ENCODE measurements around the gene NUDT15. TPM values are rescaled to one million over a fixed set of nuclear protein-coding genes. Genes with fewer than 3 reads are reported as not detected.

Gene NUDT15
- total and polyA plus RNA-seq, 2 of the 8 experiments (the other 6 are each of a cell fraction or from before 2014, with no cell fraction given): 37.8 to 65.9 TPM

- H4K20me1 ChIP-seq (replicated peaks in 1 of 2; ENCODE audit: control insufficient read depth in 1 of 2, insufficient read depth in 2 of 2, low read length in 2 of 2): peaks cover 0 to 2% of the 10 kb centered on the region in 2 experiments
- H3K9me3 ChIP-seq (ENCODE audit: insufficient read depth in 2 of 2, low read depth in 1 of 2, low read length in 1 of 2): no peaks in the 10 kb centered on the region
- no peak overlapping the region for H2AFZ ChIP-seq (ENCODE audit: low read length)
- H3K36me3 ChIP-seq (ENCODE audit: control insufficient read depth in 2 of 4, insufficient read depth in 4 of 4, low read length in 3 of 4): no peaks in the 10 kb centered on the region; a peak in 1 of 8 replicates
- no peak overlapping the region for H2AK5ac ChIP-seq (ENCODE audit: low read depth, low read length)
- WGBS, 2 experiments (ENCODE audit: extremely low coverage in 1 of 2, insufficient coverage in 1 of 2, insufficient read length in 1 of 2, insufficient replicate concordance in 2 of 2, low coverage in 1 of 2, low lambda C conversion rate in 2 of 2, missing lambda C conversion rate in 1 of 2): 2% methylated on average over 14 of the region's 14 CpGs; no CpG with 5 or more reads in 1 of the 2 experiments
- no peak for DNase-seq (ENCODE audit: low read depth in 1 of 2, low spot score in 2 of 2)
- no peak overlapping the region for H2BK20ac ChIP-seq (ENCODE audit: low read length)
- no peak overlapping the region for H2BK120ac ChIP-seq (replicated peaks; ENCODE audit: low read depth, low read length)
- peak overlapping the region; percentile 39 for H4K91ac ChIP-seq (replicated peaks; ENCODE audit: insufficient read length, low read length)
- ChIA-PET POLR2A (ENCODE audit: partially characterized antibody) (interaction anchor here (0.6 to 1.6 kb wide), 7 partner anchors 9 to 534 kb away, joined by 3 to 6 read pairs (median 4); partner anchors contain the start of genes ITM2B, NUDT15 and SUCLA2), CTCF (ENCODE audit: partially characterized antibody) (interaction anchor here (0.8 to 2.0 kb wide), 9 partner anchors 11 to 471 kb away, joined by 3 to 10 read pairs (median 4); partner anchors contain the start of gene NUDT15)
- H3K27me3 ChIP-seq (replicated peaks in 1 of 4; ENCODE audit: control insufficient read depth in 3 of 4, extremely low read depth in 1 of 4, insufficient read depth in 3 of 4, low read length in 3 of 4): no peaks in the 10 kb centered on the region
- H3K79me1 ChIP-seq (ENCODE audit: low read depth, low read length): peaks cover 4% of the 10 kb centered on the region; the same call in 1 of the 2 replicates
- TF ChIP-seq GABPA (IDR thresholded peaks at IDR 0.05; ENCODE audit: borderline replicate concordance, insufficient read depth, low read length) (no peak), CHD1 (IDR thresholded peaks at IDR 0.05; ENCODE audit: low read depth, low read length) (no peak), EP300 (IDR thresholded peaks at IDR 0.05; ENCODE audit: borderline replicate concordance in 1 of 2, low read depth in 2 of 2, low read length in 2 of 2) (no peak), BACH1 (IDR thresholded peaks at IDR 0.05; ENCODE audit: low read length) (no peak), CBX5 (IDR thresholded peaks at IDR 0.05; ENCODE audit: low read depth, low read length) (no peak), CEBPB (IDR thresholded peaks at IDR 0.05; ENCODE audit: low read depth, low read length) (no peak)
- peaks cover 6% of the 10 kb centered on the region for H3K23me2 ChIP-seq (ENCODE audit: low read depth, low read length)
- no peak overlapping the region for H3K14ac ChIP-seq (ENCODE audit: insufficient read length)
- no peak overlapping the region for H2BK15ac ChIP-seq (ENCODE audit: low read length)
- peak overlapping the region; percentile 94 for H4K8ac ChIP-seq (ENCODE audit: extremely low read depth, insufficient read depth, low read length)
- H3K4me1 ChIP-seq (replicated peaks in 1 of 4; ENCODE audit: control insufficient read depth in 3 of 4, insufficient read depth in 4 of 4, low read length in 3 of 4): peaks cover 0 to 7% (median 0%) of the 10 kb centered on the region in 4 experiments; a peak in 2 of 7 replicates
- H2BK5ac ChIP-seq (ENCODE audit: low read depth, low read length): peak overlapping the region; percentile 80
- peak overlapping the region; percentile 73 to 99 (median 92) for H3K4me3 ChIP-seq (ENCODE audit: extremely low read depth in 1 of 4, insufficient read depth in 2 of 4, low read depth in 3 of 4, low read length in 4 of 4)
- H3K56ac ChIP-seq (replicated peaks; ENCODE audit: insufficient read length, low read depth, low read length): no peak overlapping the region
- H3K4ac ChIP-seq (replicated peaks; ENCODE audit: insufficient read length, low read depth, low read length): no peak overlapping the region
- peak overlapping the region; percentile 77 to 97 for H3K4me2 ChIP-seq (ENCODE audit: insufficient read depth in 1 of 2, low read depth in 2 of 2, low read length in 2 of 2)
- H4K5ac ChIP-seq (ENCODE audit: insufficient read length, low read depth, low read length): peak overlapping the region; percentile 55
- no peak for FAIRE-seq
- no peak overlapping the region for H3K18ac ChIP-seq (ENCODE audit: extremely low read depth, low read length)
- H3K27ac ChIP-seq (ENCODE audit: low read depth, low read length): peak overlapping the region; percentile 88; the same call in 1 of the 2 replicates
- H3K9ac ChIP-seq (replicated peaks in 1 of 4; ENCODE audit: extremely low read depth in 1 of 4, low read depth in 3 of 4, low read length in 3 of 4): peak overlapping the region; percentile 77 to 95 (median 86)
- H2BK12ac ChIP-seq (ENCODE audit: low read depth, low read length): no peak overlapping the region
- H3K23ac ChIP-seq (ENCODE audit: insufficient read length): no peak overlapping the region
- peaks cover 32 to 55% of the 10 kb centered on the region in 2 experiments for H3K79me2 ChIP-seq (ENCODE audit: control insufficient read depth in 1 of 2, insufficient read depth in 2 of 2, low read length in 2 of 2)
Observed at GRCh38 chr13:48094404-48094780, 56.9 kb downstream of the NUDT15 start.
